Muscle layer of duodenum (tissue), 2 donors: ENCODE measurements around the gene CCNA1.

ENCODE experiments used
- H3K27ac ChIP-seq: one replicate; pipeline ENCODE4 v1.7.0; 2013; ENCODE audit warnings: mild to moderate bottlenecking, low read length
- H3K27me3 ChIP-seq: one replicate; pipeline ENCODE4 v1.7.0; 2013; ENCODE audit warnings: low read depth, mild to moderate bottlenecking, control low read depth, low read length
- H3K36me3 ChIP-seq, 2 donors: one replicate each; pipeline ENCODE4 v1.7.0; 2013; ENCODE audit warnings: low read length in 2 of 2, control low read depth in 1 of 2, mild to moderate bottlenecking in 1 of 2; ENCODE audit not compliant: insufficient read depth in 2 of 2, control insufficient read depth in 1 of 2
- H3K4me1 ChIP-seq, 2 donors: one replicate each; pipeline ENCODE4 v1.7.0; 2013; ENCODE audit warnings: low read length in 2 of 2, mild to moderate bottlenecking in 2 of 2, control low read depth in 1 of 2, moderate library complexity in 1 of 2; ENCODE audit not compliant: insufficient read depth in 2 of 2, control insufficient read depth in 1 of 2
- H3K4me3 ChIP-seq, 2 donors: one replicate each; pipeline ENCODE4 v1.7.0; 2013; ENCODE audit warnings: low read length in 2 of 2, low read depth in 1 of 2, mild to moderate bottlenecking in 1 of 2
- H3K9me3 ChIP-seq, 2 donors: one replicate each; pipeline ENCODE4 v1.7.0; 2013; ENCODE audit warnings: low read length in 2 of 2, control low read depth in 1 of 2, mild to moderate bottlenecking in 1 of 2; ENCODE audit not compliant: control insufficient read depth in 1 of 2
- donor health status: healthy.

The CCNA1 gene

DNA sequence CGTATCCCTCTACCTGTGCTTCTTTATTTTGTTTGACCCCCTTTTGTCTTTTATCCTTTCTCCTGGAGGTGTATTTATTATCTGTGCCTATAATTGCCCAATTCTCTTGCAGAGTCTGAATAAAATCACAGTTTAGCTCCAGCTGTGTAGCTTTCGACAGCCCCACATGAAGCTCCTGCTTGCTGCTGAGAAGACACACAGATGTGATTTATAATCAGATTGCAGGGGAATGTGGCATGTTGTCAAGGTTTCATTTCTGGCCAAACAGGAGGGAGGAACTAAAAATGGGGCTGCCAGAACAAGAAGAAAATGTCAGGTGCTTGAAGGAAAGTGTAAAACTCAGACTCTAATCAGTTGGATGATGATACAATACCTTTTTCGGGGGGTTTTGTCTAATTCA lies 22.7 kb downstream of the CCNA1 start:
- no peaks in the 10 kb centered on the region for H3K36me3 ChIP-seq
- H3K4me3 ChIP-seq = no peak overlapping the region
- H3K27me3 ChIP-seq = no peaks in the 10 kb centered on the region
- no peaks in the 10 kb centered on the region for H3K4me1 ChIP-seq
- H3K9me3 ChIP-seq = no peaks in the 10 kb centered on the region
- no peak overlapping the region for H3K27ac ChIP-seq

GRCh38 chr13:36456577-36456976 lies 24.3 kb downstream of the CCNA1 start:
- Histone ChIP-seq H3K36me3 (no peaks in the 10 kb centered on the region), H3K4me1 (no peaks in the 10 kb centered on the region), H3K4me3 (no peak overlapping the region), H3K27me3 (no peaks in the 10 kb centered on the region), H3K9me3 (no peaks in the 10 kb centered on the region), H3K27ac (no peak overlapping the region)

GRCh38 chr13:36461506-36461905 lies 29.2 kb downstream of the CCNA1 start:
- Histone ChIP-seq H3K4me1 (no peaks in the 10 kb centered on the region), H3K4me3 (no peak overlapping the region), H3K27ac (no peak overlapping the region), H3K36me3 (no peaks in the 10 kb centered on the region), H3K27me3 (no peaks in the 10 kb centered on the region), H3K9me3 (peaks cover 0 to 2% of the 10 kb centered on the region in 2 donors)

- H3K36me3 ChIP-seq = no peaks in the 10 kb centered on the region
- H3K4me1 ChIP-seq = no peaks in the 10 kb centered on the region
- peaks cover 4 to 5% of the 10 kb centered on the region in 2 donors for H3K9me3 ChIP-seq
- no peak overlapping the region for H3K4me3 ChIP-seq
- H3K27me3 ChIP-seq = no peaks in the 10 kb centered on the region
- no peak overlapping the region for H3K27ac ChIP-seq
Measured at GRCh38 chr13:36475468-36475867, 43.2 kb downstream of the CCNA1 start.

DNA sequence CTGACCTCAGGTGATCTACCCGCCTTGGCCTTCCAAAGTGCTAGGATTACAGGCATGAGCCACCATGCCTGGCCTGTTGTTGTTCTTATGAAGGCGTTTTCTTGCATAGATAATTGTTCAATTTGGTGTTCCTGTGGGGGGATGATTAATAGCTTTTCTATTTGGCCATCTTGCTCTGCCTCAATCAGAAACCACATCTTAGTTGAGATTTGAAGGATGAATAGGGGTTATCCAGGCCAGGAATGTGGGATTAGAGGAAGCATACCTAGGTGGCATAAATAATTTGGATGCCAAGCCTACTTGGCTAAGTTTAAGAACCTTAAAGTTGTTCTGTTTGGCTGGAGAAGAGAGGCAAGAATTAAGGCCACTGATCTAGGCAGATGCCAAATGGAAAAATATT lies 44.4 kb downstream of the CCNA1 start:
- no peaks in the 10 kb centered on the region for H3K36me3 ChIP-seq

DNA sequence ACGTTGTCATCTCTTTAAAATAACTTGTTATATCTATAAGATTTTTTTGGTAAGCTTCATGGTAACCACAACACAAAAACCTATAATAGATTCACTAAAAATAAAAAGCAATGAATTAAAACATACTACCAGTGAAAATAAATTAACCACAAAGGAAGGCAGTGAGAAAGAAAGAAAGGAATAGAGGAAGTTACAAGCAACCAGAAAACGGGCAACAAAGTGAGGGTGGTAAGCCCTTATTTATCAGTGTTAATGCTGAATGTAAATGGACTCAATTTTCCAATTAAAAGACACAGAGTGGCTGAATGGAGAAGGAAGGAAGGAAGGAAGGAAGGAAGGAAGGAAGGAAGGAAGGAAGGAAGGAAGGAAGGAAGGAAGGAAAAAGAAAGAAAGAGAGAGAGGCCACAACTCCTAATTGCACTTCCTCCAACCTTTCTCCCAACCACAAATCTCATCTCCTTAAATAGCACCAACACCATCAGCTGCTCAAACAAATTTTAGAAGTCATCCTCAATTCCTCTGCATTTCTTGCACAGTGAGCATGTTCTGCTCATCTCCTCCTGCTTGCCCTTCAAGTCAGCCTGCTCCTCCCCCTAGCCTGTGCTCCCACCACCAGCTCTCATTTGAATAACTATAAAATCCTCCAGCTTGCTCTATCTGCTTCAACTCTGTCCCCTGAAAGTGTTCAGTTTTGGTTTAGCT lies 48.6 kb downstream of the CCNA1 start:
- Histone ChIP-seq H3K9me3 (peaks cover 0 to 8% of the 10 kb centered on the region in 2 donors), H3K27me3 (no peaks in the 10 kb centered on the region), H3K27ac (no peak overlapping the region), H3K36me3 (no peaks in the 10 kb centered on the region), H3K4me1 (no peaks in the 10 kb centered on the region), H3K4me3 (no peak overlapping the region)

More for the DNA sequence above, 44.4 kb downstream of the CCNA1 start:
- Histone ChIP-seq H3K4me1 (no peaks in the 10 kb centered on the region), H3K9me3 (peaks cover 4 to 5% of the 10 kb centered on the region in 2 donors), H3K4me3 (no peak overlapping the region), H3K27me3 (no peaks in the 10 kb centered on the region), H3K27ac (no peak overlapping the region)

DNA sequence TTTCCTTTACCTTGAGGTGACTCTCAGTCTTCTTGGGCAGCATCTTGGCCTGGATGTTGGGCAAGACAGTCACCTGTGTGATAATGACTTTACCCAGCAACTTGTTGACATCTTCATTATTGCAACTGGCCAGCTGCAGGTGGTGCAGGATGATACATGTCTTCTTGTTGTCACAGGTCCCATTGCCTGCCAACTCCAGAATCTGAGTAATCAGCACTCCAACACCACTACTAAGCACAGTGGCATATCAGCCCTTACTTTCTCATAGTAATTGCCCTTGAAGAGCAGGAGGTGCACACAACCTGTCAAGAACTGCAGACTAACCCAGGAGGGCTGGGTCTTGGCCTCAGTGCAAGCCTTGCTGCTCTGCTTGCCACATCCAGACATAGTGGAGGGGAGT lies 57.8 kb downstream of the CCNA1 start:
- Histone ChIP-seq H3K36me3 (no peaks in the 10 kb centered on the region), H3K9me3 (no peaks in the 10 kb centered on the region), H3K27me3 (no peaks in the 10 kb centered on the region), H3K4me3 (no peak overlapping the region), H3K27ac (no peak overlapping the region), H3K4me1 (no peaks in the 10 kb centered on the region)
